GM21515 (cell line): ENCODE measurements around the gene SCT.

Experiments
- ATAC-seq: cut with Tn5 transposase; IDR thresholded peaks from one replicate; pipeline ENCODE4 v1.9.1; 2021; ENCODE audit not compliant: unreplicated experiment

The SCT gene

GRCh38 chr11:643849-644738, 17.1 kb upstream of the SCT start:
- ATAC-seq = no peak

GRCh38 chr11:643366-643765, 16.4 kb upstream of the SCT start:
- ATAC-seq = no peak

GRCh38 chr11:641806-642370, 14.9 kb upstream of the SCT start:
- no peak for ATAC-seq

GRCh38 chr11:640021-640706, 13.2 kb upstream of the SCT start:
- no peak for ATAC-seq

DNA sequence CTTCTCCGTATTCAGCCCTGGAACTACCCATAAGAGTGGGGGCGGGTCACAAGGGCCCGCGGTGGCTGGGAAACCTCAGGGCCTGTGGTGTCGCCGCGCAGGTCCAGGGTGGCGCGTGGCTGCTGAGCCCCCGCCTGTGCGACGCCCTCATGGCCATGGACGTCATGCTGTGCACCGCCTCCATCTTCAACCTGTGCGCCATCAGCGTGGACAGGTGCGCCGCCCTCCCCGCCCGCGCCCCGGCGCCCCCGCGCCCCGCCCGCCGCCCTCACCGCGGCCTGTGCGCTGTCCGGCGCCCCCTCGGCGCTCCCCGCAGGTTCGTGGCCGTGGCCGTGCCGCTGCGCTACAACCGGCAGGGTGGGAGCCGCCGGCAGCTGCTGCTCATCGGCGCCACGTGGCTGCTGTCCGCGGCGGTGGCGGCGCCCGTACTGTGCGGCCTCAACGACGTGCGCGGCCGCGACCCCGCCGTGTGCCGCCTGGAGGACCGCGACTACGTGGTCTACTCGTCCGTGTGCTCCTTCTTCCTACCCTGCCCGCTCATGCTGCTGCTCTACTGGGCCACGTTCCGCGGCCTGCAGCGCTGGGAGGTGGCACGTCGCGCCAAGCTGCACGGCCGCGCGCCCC, 12.5 kb upstream of the SCT start:
- ATAC-seq = no peak

DNA sequence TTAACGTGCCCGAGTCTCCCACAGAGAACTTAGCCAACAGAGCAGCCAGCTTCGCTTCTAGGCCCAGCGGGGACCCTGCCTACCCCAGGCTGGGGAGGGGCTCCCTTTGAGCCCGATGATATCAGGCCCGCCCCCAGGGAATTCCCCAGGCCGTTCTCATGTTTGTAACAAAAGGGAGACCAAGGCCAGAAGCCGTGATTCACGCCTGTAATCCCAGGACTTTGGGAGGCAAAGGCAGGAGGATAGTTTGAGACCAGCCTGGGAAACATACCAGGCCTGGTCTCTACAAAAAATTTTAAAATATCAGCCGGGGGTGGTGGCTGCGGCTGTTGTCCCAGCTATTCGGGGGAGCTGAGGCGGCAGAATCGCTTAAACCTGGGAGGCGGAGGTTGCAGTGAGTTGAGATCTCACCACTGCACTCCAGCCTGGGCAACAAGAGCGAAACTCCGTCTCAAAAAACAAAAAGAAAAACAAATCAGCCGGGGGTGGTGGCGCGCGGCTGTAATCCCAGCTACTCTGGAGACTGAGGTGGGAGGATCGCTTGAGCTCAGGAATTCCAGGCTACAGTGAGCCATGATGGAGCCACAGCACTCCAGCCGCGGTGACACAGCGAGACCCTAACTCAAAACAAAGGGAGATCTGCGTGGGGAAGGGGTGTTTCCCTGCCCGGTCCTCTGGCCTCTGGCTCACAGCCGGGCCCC, 11.8 kb upstream of the SCT start:
- no peak for ATAC-seq

GRCh38 chr11:637593-638521, 10.9 kb upstream of the SCT start:
- ATAC-seq = no peak

- no peak for ATAC-seq
These were observed 10.3 kb upstream of the SCT start for GRCh38 chr11:637333-637592.

- ATAC-seq = no peak
These were observed 9.7 kb upstream of the SCT start, which contains the start of gene DRD4 for GRCh38 chr11:636511-637332. Gene DRD4 (plus strand): TSS chr11:637269. CDS start chr11:637305, 36 bp downstream.

GRCh38 chr11:635945-636510, 9.0 kb upstream of the SCT start:
- ATAC-seq = no peak

- ATAC-seq = no peak
These were observed 3.9 kb upstream of the SCT start for GRCh38 chr11:630871-631270.

DNA sequence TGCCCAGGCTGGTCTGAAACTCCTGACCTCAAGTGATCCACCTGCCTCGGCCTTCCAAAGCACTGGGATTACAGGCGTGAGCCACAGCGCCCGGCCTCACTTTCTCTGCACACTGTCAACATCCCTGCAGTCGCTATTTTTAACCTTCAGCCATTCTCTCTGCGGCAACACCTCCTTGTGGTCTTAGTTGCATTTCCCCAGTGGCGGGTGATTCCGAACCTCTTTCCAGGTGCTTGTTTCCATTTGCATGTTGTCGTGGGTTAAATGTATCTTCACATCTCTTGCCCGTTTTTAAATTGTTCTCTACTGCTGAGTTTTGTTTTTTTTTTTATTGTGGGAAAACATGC, 2.2 kb upstream of the SCT start:
- ATAC-seq = no peak

- ATAC-seq = no peak
These were observed 1.1 kb upstream of the SCT start for GRCh38 chr11:628056-628455.

GRCh38 chr11:627308-627576, 261 bp upstream of the SCT start:
- no peak for ATAC-seq

DNA sequence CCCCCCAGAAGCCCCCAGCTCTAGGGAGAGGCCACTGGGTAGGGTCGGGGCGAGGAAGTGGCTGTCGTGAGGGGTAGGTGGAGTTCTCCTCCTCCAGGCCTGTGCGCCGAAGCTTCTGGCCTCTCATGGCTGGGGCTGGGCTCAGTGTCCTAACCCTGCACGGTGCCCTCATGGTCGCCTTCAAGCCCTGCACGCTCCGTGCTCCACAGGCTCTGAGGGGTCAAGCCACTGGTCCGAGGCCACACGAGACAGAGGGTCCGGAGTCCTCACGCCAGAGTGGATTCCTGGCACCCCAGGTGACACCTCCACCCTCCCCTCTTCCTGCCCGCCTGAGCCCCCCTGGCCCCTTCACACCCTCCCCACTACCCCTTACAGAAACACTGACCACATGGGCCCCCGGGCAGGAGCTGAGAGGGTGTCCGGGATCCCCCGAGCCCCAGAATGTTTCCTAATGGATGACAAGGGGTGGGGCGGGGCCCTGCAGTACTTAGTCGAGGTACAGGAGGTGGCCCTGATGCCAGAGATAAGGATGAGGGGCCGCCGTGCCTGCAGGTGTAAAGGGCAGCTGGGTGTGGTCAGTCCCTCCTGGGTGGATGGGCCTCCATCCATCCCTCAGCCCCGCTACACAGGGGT, 1.2 kb downstream of the SCT start:
- no peak for ATAC-seq

GRCh38 chr11:624705-625635, 2.0 kb downstream of the SCT start, which contains the start of gene CDHR5:
Gene CDHR5 (minus strand): TSS chr11:624955. CDS start chr11:624902, 53 bp downstream.
- no peak for ATAC-seq

DNA sequence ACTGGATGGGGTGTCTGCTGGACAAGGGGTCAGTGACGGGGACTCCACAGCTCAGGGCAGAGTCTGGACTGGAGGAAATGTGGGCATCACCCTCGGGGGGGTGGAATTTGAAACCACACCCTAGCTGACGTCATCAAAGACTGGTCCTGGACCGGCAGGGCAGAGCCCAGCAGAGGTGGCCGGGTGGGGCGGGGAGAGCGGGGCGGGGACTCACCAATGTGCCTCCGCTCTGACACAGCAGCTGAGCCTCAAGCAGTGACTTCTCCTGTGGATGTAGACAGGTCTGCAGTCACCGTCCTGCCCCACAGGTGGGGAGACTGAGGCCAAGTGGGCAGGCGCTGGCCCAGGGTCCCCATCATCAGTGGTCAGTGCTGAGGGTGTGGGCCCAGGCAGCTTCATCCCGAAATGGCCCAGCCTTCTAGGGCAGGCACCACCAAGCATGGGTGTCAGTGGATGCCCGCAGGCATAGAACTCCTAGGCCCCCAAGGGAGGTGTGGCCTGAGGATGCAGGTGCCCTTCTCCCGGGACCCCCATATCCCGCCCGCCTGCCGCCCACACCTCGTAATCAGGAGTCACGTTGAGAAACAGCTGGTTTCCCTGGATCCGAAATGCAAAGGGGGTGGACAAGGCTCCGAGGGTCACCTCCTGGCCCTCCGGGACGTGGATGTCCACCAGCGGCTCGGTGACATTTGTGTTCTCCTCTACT, 2.8 kb downstream of the SCT start:
- ATAC-seq = no peak
